Measurements from ENCODE around the gene ACOT11.

The ACOT11 gene

DNA sequence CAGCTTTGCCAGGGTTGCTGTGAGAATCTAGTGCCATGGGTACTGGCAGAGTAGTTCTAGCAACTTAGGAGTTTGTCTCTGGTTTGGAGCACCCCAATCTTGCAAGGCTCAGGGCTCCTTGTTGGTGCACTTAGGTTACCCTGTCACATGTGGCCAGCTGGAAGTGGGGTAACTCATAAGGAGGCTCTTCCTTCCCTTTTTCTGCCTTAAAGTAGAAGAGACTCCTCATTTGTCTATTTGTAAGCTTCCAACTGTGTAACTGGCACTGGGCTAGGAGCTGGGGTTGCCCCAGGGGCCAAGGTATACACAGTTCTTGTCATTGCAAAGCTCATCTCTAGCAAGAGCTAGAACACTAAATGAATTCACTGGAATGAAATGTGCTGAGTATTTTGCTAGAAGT lies 104.1 kb downstream of the ACOT11 start:
- peak; percentile 74 for DNase-seq

DNA sequence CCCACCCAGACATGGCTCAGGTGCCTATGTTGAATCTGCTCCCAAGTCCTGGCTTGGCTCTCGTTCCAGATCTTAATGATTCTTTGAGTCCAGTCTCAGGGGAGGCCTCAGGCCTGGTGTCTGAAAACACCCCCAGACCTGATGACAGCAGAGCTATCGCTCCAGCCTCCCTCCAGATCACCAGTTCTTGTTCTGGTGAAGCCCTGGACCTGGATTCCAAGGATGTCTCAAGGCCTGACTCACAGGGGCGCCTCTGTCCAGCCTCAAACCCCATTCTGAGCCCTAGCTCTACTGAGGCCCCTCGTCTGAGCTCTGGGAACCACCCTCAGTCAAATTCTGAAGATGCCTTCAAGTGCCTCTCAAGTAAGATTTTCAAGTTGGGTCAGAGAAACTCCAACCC lies 105.0 kb downstream of the ACOT11 start:
- DNase-seq = no peak

DNA sequence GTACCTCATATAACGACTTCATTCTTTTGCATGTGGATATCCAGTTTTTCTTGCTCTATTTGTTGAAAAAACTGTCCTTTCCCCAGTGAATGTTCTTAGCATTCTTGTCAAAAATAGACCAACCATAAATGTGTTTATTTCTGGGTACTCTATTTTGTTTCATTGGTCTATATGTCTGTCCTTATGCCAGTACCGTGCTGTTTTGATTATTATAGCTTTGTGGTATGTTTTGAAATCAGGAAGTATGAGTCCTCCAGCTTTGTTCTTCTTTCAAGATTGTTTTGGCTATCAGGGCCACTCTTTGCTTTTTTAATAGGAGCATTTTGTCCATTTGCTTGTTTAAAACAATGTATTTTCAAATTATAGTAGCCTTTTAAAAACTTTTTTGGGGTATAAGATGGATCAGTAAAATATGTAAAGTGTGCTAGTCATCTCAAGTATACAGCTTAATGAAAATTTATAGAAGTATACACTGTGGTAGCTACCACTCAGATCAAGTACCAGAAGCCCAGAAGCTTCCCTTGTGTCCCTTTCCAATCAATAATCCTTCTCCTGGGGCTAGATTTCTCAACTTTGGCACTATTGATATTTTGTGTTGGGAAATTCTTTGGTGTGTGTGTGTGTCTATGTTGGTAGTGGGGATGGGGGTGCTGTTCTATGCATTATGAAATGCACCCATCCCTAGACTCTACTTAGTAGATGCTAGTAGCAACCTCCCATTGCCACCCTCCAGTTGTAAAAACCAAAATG lies 110.3 kb downstream of the ACOT11 start:
- no peak for DNase-seq
